KOPT-K1 (cell line): ENCODE results near the gene RRH.
"Not testable (repeated sequence)": the region's sequence is repeated elsewhere in the genome, so short reads cannot be mapped to it uniquely, and the experiment has no call there.

Experiments used
- H3K27ac ChIP-seq: fragments of 200-600 bp; sonication (generic); 2 replicates; pipeline ENCODE4 v1.5.1; 2016; ENCODE audit warnings: antibody characterized with exemption, mild to moderate bottlenecking, low read depth, low read length; ENCODE audit not compliant: poor library complexity, severe bottlenecking
- H3K36me3 ChIP-seq: fragments of 200-600 bp; sonication (generic); 2 replicates; pipeline ENCODE4 v1.5.1; 2017; ENCODE audit warnings: antibody characterized with exemption, mild to moderate bottlenecking, low read length, moderate library complexity; ENCODE audit not compliant: insufficient read depth
- H3K9me3 ChIP-seq: fragments of 200-600 bp; sonication (generic); 2 replicates; pipeline ENCODE4 v1.5.1; 2017; ENCODE audit warnings: antibody characterized with exemption, low read length, mild to moderate bottlenecking; ENCODE audit not compliant: insufficient read depth, poor library complexity, severe bottlenecking

Gene RRH

DNA sequence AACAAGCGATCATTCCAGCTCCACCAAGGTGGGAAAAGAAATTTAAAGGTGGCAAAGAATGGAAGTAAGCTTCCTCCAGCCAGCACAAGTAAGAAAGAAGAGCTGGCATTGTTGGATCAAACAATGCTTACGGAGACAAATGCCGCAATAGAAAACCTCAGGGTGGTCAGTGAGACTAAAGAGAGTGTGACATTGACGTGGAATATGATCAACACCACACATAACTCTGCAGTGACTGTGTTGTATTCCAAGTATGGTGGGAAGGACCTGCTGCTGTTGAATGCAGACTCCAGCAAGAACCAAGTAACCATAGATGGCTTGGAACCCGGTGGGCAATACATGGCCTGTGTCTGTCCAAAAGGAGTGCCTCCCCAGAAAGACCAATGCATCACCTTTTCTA is 42.3 kb downstream of the RRH start:
- Histone ChIP-seq H3K36me3 (no peaks in the 10 kb centered on the region), H3K27ac (no peak overlapping the region), H3K9me3 (no peaks in the 10 kb centered on the region)

DNA sequence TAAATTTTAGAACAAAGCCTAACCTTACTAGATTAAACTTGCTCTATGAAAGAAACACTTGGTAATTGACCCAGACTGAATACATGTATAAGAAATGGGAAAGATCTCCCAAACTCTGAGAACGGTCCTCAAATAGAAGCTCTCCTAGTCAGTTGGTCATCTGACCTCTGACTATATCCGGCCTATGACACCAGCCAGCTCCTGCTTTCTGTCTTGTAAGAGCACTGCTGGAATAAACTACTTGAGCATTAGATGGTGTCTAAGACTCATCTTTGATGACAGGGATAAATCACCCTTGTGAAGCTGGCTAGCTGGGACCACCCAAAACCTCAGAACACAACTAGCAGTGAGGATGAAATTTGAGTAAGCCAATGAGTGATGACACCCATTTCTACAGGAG is 44.3 kb downstream of the RRH start:
- no peaks in the 10 kb centered on the region for H3K9me3 ChIP-seq
- H3K36me3 ChIP-seq = no peaks in the 10 kb centered on the region
- H3K27ac ChIP-seq = no peak overlapping the region

DNA sequence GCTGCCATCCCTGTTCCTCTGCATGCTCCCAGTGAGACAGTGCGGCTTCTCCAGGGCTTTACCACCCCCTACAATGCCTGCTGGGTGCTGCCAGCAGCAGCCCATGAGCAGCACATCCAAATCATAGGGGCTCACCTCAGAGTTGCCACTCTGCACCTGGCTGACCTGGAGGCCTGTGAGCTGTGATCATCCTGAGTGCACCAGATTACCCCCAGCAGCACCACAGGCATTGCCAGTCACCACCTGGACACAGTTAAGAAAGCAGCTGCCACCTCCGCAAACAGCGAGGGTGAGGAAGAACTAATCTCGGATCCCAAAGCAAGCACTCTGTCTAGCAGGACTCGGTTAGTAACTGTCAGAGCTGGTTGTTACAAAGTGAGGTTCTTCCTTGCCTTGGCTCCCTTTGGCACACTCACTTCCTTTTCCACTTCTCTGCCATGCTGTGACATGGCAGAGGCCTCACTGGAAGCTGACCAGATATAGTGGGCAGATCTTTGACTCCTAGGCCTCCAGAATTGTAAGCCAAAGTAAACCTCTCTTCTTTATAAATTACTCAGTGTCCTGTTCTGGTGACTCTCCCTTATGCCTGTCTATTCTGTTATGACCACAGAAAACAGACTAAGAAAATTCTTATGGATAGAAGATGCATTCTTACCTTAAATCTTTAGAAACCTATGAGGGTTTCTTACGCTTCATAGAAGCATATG is 45.3 kb downstream of the RRH start:
- Histone ChIP-seq H3K9me3 (no peaks in the 10 kb centered on the region), H3K27ac (no peak overlapping the region), H3K36me3 (no peaks in the 10 kb centered on the region)

DNA sequence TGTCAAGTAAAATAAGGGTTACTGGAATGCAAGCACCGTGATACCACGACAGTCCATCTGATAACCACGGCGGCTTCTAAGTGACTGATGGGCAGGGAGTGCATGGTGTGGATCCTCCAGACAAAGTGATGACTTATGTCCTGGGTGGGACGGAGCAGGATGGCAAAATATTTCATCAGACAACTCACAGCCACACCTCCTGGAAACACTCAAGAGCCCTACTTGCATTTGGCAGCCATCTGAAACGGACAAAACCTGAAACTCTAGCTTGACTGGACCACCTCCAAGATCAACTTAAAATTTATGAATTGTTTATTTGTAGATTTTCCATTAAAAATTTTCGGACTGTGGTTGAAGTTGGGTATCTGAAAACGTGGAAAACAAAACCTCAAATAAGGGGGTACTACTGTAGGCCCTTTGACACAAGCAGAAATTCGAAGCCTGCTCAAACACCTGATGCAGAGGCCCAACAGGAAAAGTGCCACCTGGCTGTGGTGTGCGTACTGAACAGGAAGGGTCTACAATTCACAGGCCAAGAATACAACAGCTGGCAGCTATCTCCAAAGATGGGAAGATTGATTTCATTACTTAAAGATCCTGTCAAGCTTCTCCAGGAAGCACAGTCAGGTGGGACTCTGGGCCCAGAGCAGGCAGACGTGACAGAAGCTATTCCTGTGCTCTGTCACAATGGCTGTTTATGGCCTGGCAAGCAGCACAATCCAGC is 46.2 kb downstream of the RRH start:
- no peak overlapping the region for H3K27ac ChIP-seq
- no peaks in the 10 kb centered on the region for H3K9me3 ChIP-seq
- H3K36me3 ChIP-seq = no peaks in the 10 kb centered on the region

DNA sequence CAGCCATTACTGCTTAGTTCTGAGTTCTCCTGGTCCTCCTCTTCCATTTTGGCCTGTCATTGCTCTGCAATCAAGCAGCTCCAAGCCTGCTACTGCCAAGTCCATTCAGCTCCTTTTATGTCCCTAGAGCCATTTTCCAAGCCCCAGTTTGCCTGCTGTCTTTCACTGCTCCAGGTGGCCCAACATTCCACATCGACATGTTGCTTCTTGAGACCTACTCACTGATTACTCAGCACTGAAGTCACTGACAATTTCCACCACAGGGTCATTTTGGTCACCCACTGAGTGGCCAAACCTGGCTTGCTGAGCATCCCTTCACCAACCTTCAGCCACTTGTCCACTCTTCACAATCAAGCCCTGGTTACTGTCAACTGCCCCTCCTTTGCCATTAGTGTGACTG is 47.3 kb downstream of the RRH start:
- no peak overlapping the region for H3K27ac ChIP-seq
- no peaks in the 10 kb centered on the region for H3K36me3 ChIP-seq
- no peaks in the 10 kb centered on the region for H3K9me3 ChIP-seq

DNA sequence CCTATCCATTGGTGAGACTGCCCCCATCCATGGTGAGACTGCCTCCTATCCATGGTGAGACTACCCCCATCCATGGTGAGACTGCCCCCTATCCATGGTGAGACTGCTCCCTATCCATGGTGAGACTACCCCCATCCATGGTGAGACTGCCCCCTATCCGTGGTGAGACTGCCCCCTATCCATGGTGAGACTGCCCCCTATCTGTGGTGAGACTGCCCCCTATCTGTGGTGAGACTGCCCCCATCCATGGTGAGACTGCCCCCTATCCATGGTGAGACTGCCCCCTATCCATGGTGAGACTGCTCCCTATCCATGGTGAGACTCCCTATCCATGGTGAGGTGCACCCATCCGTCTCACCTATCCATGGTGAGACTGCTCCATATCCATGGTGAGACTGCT is 47.8 kb downstream of the RRH start:
- not testable (repeated sequence) for H3K27ac ChIP-seq, H3K36me3 ChIP-seq, H3K9me3 ChIP-seq

DNA sequence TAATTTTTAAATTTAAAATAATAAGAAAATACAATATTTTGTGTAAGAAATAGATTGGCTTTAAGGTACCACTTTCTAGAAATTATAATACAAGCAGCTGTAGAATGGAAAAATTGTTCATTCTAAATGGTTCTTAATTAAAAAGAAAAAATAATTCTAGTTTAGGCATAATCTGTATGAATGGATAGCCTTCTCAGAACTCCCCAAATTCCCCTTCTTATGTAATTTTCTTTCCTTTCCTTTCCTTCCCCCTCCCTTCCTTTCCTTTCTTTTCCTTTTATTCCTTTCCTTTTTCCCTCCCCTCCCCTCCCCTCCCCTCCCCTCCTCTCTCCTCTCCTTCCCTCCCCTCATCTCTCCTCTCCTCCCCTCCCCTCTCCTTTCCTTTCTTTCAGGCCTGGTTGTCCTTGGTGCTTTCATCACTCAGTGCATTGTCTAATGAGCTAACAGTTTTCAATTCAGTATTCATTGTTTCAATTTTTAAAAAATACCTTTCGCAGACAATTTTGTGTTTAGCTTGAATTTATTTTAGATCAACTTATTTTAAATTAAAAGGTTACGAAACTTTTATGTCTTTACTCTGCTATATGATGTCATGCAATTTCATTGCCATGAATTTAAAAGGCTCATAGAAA is 49.0 kb downstream of the RRH start:
- H3K27ac ChIP-seq = no peak overlapping the region
- H3K9me3 ChIP-seq = no peaks in the 10 kb centered on the region
- H3K36me3 ChIP-seq = no peaks in the 10 kb centered on the region

DNA sequence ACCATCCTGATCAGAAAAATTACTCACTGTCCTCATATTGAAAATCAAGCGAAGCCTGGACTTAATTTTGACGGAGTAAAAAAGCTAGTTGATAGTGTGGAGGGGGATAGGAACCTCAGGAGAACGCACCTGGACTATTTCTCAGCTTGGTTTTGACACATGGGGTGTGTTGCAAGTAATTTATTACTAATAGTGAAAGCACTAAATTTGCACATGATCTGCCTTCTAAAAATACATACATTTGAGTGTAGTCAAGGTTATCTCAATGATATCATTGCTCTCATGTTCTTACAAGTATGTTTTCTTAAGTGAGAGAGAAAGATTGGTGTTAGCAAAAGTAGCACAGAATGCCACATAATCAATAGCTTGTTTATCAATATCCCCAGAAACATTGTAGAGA is 49.6 kb downstream of the RRH start:
- H3K9me3 ChIP-seq = no peaks in the 10 kb centered on the region
- H3K27ac ChIP-seq = no peak overlapping the region
- H3K36me3 ChIP-seq = no peaks in the 10 kb centered on the region

DNA sequence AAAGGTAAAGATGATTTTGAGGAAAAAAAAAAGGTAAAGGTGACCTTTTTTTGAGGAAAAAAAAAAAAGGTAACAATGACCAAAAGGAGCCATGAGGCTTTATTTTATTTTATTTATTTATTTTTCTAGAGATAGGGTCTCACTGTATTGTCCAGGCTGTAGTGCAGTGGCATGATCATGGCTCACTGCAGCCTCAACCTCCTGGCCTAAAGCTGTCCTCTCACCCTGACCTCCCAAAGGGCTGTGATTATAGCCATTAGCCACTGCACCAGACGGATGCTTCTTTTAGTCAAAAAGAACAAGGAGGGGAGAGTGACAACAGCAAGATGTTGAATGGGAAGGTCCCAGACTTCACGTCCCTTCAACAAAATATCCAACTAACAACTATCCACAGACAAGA is 50.6 kb downstream of the RRH start:
- no peaks in the 10 kb centered on the region for H3K36me3 ChIP-seq
- no peaks in the 10 kb centered on the region for H3K9me3 ChIP-seq
- no peak overlapping the region for H3K27ac ChIP-seq

DNA sequence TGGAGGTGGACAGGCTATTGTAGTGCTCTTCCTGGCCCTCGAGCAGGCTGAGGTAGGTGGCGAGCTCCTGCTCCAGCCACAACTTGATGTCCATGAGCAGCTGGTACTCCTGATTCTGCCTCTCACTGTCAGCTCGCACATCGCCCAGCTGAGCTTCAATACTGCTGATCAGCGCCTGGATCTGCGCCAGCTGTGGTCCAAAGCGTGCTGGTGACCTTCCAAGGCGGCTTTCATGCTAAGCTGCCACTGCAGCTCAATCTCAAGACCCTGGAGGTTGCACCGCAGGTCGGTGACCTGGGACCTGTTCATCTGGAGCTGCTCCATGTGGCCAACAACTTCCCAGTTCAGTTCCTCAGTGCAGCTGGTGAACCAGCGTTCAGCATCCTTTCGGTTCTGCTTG is 51.3 kb downstream of the RRH start:
- Histone ChIP-seq H3K9me3 (no peaks in the 10 kb centered on the region), H3K27ac (no peak overlapping the region), H3K36me3 (no peaks in the 10 kb centered on the region)

DNA sequence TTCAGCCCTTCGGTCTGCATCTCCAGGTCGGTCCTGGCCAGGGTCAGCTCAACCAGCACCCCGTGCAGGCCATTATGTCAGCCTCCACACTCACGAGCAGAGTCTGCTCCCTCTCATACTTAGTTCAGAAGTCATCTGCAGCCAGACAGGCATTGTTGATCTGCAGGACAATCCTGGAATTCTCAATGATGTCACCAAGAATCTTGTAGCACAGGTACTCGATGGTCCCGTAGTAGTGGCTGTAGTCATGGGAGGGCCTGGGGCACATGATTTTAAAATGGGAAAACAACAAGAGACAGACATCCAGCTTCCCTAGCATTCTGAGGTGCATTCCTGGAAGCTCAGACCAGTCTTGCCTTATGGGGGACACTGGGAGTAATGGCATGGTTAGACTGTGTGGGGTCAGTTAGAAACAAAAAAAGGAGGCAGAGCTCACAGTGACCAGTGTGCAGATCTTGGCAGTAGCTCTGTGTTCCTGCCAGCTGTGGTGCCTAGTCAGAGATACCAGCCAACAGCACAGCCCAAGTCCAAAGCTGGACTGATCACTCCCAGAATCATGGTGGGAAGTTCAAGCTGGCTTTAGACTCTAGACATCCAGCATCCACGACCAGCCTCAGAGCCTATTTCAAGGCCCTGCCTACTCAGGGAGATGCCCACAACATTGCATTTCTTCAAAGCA is 52.0 kb downstream of the RRH start:
- Histone ChIP-seq H3K27ac (no peak overlapping the region), H3K9me3 (no peaks in the 10 kb centered on the region), H3K36me3 (no peaks in the 10 kb centered on the region)

DNA sequence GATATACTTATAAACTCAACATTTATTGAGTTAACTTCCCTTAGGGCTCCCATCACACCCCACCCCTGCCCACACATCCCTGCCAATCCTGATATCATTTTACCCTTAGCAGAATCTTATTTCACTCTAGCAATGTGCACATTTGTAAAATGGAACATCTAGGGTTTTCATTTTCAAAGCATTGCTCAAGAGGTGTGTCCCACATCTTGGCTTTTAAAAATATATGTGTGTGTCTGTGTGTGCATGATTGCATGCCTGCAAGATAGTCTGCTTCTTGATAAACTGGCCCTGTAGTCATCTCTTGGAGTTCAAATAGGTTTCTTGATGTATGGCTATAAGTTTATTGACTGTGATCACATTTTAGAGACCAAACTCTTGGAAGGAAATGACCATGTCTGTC is 58.5 kb downstream of the RRH start:
- no peaks in the 10 kb centered on the region for H3K36me3 ChIP-seq
- no peak overlapping the region for H3K27ac ChIP-seq
- H3K9me3 ChIP-seq = no peaks in the 10 kb centered on the region

DNA sequence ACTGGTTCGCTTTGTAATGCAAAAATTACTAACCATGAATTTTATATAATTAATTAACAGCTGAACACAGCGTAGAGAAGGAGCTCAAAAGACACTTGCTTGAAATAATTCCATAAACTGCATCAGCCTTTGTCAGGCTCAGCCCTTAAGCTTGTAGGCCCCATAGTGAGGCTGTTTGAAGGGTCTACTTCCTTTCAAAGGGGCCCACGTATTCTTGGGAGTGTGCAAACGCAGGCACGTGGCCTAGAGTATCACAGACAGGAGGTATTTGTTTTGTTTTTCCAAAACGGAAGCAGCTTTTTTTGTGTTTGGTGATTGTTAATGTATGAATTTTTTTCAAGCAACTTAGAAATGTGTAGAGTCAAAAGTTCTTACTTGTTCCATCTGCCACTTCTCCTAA is 59.3 kb downstream of the RRH start:
- Histone ChIP-seq H3K27ac (no peak overlapping the region), H3K9me3 (no peaks in the 10 kb centered on the region), H3K36me3 (no peaks in the 10 kb centered on the region)

DNA sequence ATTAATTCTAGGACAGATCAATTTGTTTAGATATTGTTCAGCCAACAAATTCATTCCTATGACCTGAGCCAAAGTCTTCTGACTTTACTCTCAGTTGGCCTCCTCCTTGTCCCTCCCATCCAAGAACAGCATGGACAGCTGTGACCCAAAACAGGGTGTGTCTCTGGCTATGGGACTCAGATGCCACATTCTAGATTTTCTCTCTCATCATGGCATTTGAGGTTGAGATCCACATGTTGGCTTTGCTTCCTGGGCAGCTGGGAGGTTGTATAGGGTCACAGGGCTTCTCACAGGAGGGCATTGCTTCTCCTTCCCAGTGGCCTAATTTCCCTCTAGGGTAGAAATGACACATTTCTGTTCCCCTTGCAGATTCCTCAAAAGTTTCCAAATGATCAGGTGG is 62.3 kb downstream of the RRH start:
- H3K9me3 ChIP-seq = no peaks in the 10 kb centered on the region
- H3K36me3 ChIP-seq = no peaks in the 10 kb centered on the region
- no peak overlapping the region for H3K27ac ChIP-seq
